ENCODE results near the gene ELOVL7. TPM values are rescaled to one million over a fixed set of nuclear protein-coding genes. Genes with fewer than 3 reads are reported as not detected.
A peak's percentile ranks its signal among the peaks of the same experiment; 100 is the strongest.

The ELOVL7 gene
- total RNA-seq, 1 experiment from 2014 or later = 1.2 TPM

GRCh38 chr5:60810438-60811085 lies 33.5 kb downstream of the ELOVL7 start:
- Histone ChIP-seq H3K4me3 (ENCODE audit: low read length) (peak overlapping the region; percentile 22; the same call in 1 of the 2 replicates), H3K4me2 (ENCODE audit: low read length) (peak overlapping the region; percentile 49), H3K9me2 (replicated peaks; ENCODE audit: low read length) (no peaks in the 10 kb centered on the region), H3K27ac (ENCODE audit: low read length) (no peak overlapping the region), H3K9me3 (ENCODE audit: low read length) (no peaks in the 10 kb centered on the region), H3K36me3 (ENCODE audit: low read depth, low read length) (no peaks in the 10 kb centered on the region), H3K9ac (ENCODE audit: low read length) (no peak overlapping the region), H4K20me1 (ENCODE audit: low read length) (no peaks in the 10 kb centered on the region), H3F3A (ENCODE audit: low read length, unreplicated experiment) (no peaks in the 10 kb centered on the region), H3K27me3 (ENCODE audit: low read length) (no peaks in the 10 kb centered on the region), H3K4me1 (ENCODE audit: insufficient read depth, low read length) (peaks cover 22% of the 10 kb centered on the region), H3K79me2 (ENCODE audit: low read length) (no peaks in the 10 kb centered on the region), H2AFZ (ENCODE audit: low read length) (no peak overlapping the region)
- POLR2A ChIA-PET (ENCODE audit: unreplicated experiment) = no interaction called here
- peak; percentile 99 for ATAC-seq
- no peak for TF ChIP-seq EZH2phosphoT487 (IDR thresholded peaks at IDR 0.05; ENCODE audit: borderline replicate concordance, low read length)
- TF ChIP-seq, protein P1, sequence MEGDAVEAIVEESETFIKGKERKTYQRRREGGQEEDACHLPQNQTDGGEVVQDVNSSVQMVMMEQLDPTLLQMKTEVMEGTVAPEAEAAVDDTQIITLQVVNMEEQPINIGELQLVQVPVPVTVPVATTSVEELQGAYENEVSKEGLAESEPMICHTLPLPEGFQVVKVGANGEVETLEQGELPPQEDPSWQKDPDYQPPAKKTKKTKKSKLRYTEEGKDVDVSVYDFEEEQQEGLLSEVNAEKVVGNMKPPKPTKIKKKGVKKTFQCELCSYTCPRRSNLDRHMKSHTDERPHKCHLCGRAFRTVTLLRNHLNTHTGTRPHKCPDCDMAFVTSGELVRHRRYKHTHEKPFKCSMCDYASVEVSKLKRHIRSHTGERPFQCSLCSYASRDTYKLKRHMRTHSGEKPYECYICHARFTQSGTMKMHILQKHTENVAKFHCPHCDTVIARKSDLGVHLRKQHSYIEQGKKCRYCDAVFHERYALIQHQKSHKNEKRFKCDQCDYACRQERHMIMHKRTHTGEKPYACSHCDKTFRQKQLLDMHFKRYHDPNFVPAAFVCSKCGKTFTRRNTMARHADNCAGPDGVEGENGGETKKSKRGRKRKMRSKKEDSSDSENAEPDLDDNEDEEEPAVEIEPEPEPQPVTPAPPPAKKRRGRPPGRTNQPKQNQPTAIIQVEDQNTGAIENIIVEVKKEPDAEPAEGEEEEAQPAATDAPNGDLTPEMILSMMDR (conservative IDR thresholded peaks at IDR 0.05; ENCODE audit: low read depth, low read length) = no peak
- TF ChIP-seq EZH2 (IDR thresholded peaks at IDR 0.05; ENCODE audit: low read length, unreplicated experiment) = no peak
- intact Hi-C loops (cut with micrococcal nuclease) = loop anchor here (1.0 kb wide), 1 partner anchor 132 kb away; no protein-coding TSS in a partner anchor
- peak; percentile 74 for DNase-seq
- CTCF ChIA-PET = no interaction called here
- no TSS peak for BruUV-seq (replicated peaks)

DNA sequence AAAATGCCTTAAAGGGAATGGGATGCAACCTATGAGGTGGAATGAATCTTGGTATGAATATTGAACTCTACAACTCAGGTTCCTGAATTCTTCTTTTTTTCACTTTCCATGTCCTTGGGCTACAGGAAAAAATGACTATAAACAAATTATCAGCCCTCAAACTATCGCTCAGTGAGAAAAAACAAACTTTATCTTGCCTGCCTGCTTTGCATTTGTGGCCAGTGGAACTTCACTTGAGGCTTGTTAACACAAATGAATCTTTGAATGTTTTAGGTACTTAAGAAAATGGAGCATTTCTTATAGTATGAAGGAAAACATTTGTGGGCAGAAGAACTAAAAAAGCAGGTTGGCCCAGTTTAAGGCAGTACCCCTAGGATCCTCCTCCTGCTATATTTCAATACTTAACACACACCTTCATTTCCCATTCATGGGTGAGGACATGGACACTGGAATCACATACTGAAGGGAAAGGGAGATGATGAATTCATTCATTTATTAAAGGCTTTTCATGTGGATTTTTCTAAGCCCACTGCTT lies 34.1 kb downstream of the ELOVL7 start:
- Histone ChIP-seq H2AFZ (ENCODE audit: low read length) (no peak overlapping the region), H3K4me2 (ENCODE audit: low read length) (peak overlapping the region; percentile 49), H3K36me3 (ENCODE audit: low read depth, low read length) (no peaks in the 10 kb centered on the region), H3K79me2 (ENCODE audit: low read length) (no peaks in the 10 kb centered on the region), H3K4me3 (ENCODE audit: low read length) (no peak overlapping the region), H4K20me1 (ENCODE audit: low read length) (no peaks in the 10 kb centered on the region), H3K27me3 (ENCODE audit: low read length) (no peaks in the 10 kb centered on the region), H3K4me1 (ENCODE audit: insufficient read depth, low read length) (peaks cover 22% of the 10 kb centered on the region), H3F3A (ENCODE audit: low read length, unreplicated experiment) (no peaks in the 10 kb centered on the region), H3K27ac (ENCODE audit: low read length) (no peak overlapping the region), H3K9me3 (ENCODE audit: low read length) (no peaks in the 10 kb centered on the region), H3K9me2 (replicated peaks; ENCODE audit: low read length) (no peaks in the 10 kb centered on the region), H3K9ac (ENCODE audit: low read length) (no peak overlapping the region)
- ChIA-PET POLR2A (ENCODE audit: unreplicated experiment) (no interaction called here), CTCF (no interaction called here)
- BruUV-seq (replicated peaks) = no TSS peak
- no peak for TF ChIP-seq EZH2 (IDR thresholded peaks at IDR 0.05; ENCODE audit: low read length, unreplicated experiment)
- no peak for TF ChIP-seq EZH2phosphoT487 (IDR thresholded peaks at IDR 0.05; ENCODE audit: borderline replicate concordance, low read length)
- intact Hi-C loops (cut with micrococcal nuclease) = loop anchor here (1.0 kb wide), 1 partner anchor 132 kb away; no protein-coding TSS in a partner anchor
- peak; percentile 28 for DNase-seq
- peak; percentile 27; the same call in 1 of the 2 replicates for ATAC-seq

GRCh38 chr5:60806591-60807243 lies 37.4 kb downstream of the ELOVL7 start:
- POLR2A ChIA-PET (ENCODE audit: unreplicated experiment) = interaction anchor here (0.6 kb wide), 1 partner anchor 49 kb away, joined by 4 read pairs; no protein-coding TSS in a partner anchor
- Histone ChIP-seq H3K9me3 (ENCODE audit: low read length) (no peaks in the 10 kb centered on the region), H4K20me1 (ENCODE audit: low read length) (no peaks in the 10 kb centered on the region), H3K27ac (ENCODE audit: low read length) (no peak overlapping the region), H3K79me2 (ENCODE audit: low read length) (no peaks in the 10 kb centered on the region), H3K9me2 (replicated peaks; ENCODE audit: low read length) (no peaks in the 10 kb centered on the region), H3K36me3 (ENCODE audit: low read depth, low read length) (no peaks in the 10 kb centered on the region), H3K4me3 (ENCODE audit: low read length) (no peak overlapping the region), H3K4me2 (ENCODE audit: low read length) (no peak overlapping the region), H3K4me1 (ENCODE audit: insufficient read depth, low read length) (peaks cover 22% of the 10 kb centered on the region), H3F3A (ENCODE audit: low read length, unreplicated experiment) (no peaks in the 10 kb centered on the region), H3K9ac (ENCODE audit: low read length) (no peak overlapping the region), H2AFZ (ENCODE audit: low read length) (no peak overlapping the region), H3K27me3 (ENCODE audit: low read length) (no peaks in the 10 kb centered on the region)
- intact Hi-C loops (cut with micrococcal nuclease) = no loop called here
- TF ChIP-seq EZH2 (IDR thresholded peaks at IDR 0.05; ENCODE audit: low read length, unreplicated experiment) (no peak), EZH2phosphoT487 (IDR thresholded peaks at IDR 0.05; ENCODE audit: borderline replicate concordance, low read length) (no peak)
- no TSS peak for BruUV-seq (replicated peaks)
- CTCF ChIA-PET = no interaction called here
- DNase-seq = no peak
- ATAC-seq = no peak

Measured in PC-3 (cell line).